Measurements from ENCODE around the gene TXNDC8. TPM values are rescaled to one million over a fixed set of nuclear protein-coding genes. Genes with fewer than 3 reads are reported as not detected.

TXNDC8 gene
- total RNA-seq, 1 experiment from 2014 or later = not detected

DNA sequence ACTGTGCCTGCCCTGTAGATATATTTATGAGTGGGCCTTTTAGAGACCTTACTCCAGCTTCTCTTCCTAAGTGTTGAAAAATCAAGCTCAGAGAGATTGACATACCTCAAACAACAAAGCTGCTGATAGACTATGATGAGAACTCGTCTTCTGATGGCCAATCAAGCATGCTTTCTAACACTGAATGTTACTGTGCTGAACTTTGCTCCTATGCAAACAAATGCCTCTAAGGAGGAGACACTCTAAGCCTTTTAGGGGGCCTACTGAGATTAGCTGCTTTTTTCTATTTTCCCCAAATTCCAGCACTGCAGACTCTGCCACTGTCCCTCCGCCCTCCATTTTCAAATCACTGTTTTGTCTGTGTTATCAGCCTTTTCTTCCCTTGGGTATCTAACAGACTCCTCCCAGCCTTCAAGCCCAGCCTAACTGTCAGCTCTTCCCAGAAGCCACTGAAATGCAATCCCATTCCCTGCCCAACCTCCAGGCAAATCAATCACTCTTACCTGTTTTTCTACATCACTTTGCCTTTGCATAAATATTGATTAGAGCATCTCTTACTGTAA, 39.5 kb downstream of the TXNDC8 start:
- ATAC-seq (no peak), DNase-seq (ENCODE audit: low spot score) (no peak)
- POLR2A ChIA-PET = no interaction called here

DNA sequence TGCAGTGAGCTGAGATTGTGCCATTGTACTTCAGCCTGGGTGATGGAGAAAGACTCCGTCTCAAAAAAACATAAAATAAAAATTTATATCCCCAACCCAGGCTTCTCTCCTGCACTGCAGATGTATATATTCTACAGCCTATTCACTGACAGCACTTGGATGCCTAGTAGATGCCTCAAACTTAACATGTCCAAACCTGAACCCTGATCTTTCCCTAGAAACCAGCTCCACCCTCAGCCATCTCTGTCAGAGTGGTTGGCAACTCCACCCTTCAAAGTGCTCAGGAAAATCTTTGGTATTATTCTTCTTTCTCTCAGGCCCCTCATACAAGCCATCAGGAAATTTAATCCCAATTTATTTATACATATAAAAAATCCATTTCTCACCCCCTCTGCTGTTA, 44.4 kb downstream of the TXNDC8 start:
- no peak for DNase-seq (ENCODE audit: low spot score)
- Mint-ChIP-seq H3K4me3 (no peak overlapping the region), H3K27me3 (ENCODE audit: low read depth) (no peaks in the 10 kb centered on the region), H3K36me3 (no peaks in the 10 kb centered on the region), H3K4me1 (0 out of 2 replicates have a peak, but pooled peaks cover 2% of the 10 kb centered on the region), H3K9me3 (no peaks in the 10 kb centered on the region), H3K27ac (no peak overlapping the region)
- CTCF ChIA-PET = no interaction called here
- no peak for ATAC-seq
- POLR2A ChIA-PET = no interaction called here
- TF ChIP-seq, protein P1, sequence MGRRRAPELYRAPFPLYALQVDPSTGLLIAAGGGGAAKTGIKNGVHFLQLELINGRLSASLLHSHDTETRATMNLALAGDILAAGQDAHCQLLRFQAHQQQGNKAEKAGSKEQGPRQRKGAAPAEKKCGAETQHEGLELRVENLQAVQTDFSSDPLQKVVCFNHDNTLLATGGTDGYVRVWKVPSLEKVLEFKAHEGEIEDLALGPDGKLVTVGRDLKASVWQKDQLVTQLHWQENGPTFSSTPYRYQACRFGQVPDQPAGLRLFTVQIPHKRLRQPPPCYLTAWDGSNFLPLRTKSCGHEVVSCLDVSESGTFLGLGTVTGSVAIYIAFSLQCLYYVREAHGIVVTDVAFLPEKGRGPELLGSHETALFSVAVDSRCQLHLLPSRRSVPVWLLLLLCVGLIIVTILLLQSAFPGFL (CRISPR knock-in tag; IDR thresholded peaks at IDR 0.05; ENCODE audit: borderline replicate concordance) = no peak
- TF ChIP-seq, protein P2, sequence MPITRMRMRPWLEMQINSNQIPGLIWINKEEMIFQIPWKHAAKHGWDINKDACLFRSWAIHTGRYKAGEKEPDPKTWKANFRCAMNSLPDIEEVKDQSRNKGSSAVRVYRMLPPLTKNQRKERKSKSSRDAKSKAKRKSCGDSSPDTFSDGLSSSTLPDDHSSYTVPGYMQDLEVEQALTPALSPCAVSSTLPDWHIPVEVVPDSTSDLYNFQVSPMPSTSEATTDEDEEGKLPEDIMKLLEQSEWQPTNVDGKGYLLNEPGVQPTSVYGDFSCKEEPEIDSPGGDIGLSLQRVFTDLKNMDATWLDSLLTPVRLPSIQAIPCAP (CRISPR knock-in tag; IDR thresholded peaks at IDR 0.05) = no peak
- TF ChIP-seq, protein P3, sequence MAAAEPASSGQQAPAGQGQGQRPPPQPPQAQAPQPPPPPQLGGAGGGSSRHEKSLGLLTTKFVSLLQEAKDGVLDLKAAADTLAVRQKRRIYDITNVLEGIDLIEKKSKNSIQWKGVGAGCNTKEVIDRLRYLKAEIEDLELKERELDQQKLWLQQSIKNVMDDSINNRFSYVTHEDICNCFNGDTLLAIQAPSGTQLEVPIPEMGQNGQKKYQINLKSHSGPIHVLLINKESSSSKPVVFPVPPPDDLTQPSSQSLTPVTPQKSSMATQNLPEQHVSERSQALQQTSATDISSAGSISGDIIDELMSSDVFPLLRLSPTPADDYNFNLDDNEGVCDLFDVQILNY (CRISPR knock-in tag; IDR thresholded peaks at IDR 0.05) = no peak
- TF ChIP-seq, protein P4, sequence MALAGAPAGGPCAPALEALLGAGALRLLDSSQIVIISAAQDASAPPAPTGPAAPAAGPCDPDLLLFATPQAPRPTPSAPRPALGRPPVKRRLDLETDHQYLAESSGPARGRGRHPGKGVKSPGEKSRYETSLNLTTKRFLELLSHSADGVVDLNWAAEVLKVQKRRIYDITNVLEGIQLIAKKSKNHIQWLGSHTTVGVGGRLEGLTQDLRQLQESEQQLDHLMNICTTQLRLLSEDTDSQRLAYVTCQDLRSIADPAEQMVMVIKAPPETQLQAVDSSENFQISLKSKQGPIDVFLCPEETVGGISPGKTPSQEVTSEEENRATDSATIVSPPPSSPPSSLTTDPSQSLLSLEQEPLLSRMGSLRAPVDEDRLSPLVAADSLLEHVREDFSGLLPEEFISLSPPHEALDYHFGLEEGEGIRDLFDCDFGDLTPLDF (CRISPR knock-in tag; IDR thresholded peaks at IDR 0.05) = no peak
- TF ChIP-seq TEAD1 (CRISPR knock-in tag; IDR thresholded peaks at IDR 0.05) (no peak), RELA (CRISPR knock-in tag; IDR thresholded peaks at IDR 0.05; ENCODE audit: borderline replicate concordance) (no peak), KAT7 (CRISPR knock-in tag; IDR thresholded peaks at IDR 0.05; ENCODE audit: borderline replicate concordance) (no peak), ZNF317 (CRISPR knock-in tag; IDR thresholded peaks at IDR 0.05; ENCODE audit: borderline replicate concordance, low read depth) (no peak), SOX15 (CRISPR knock-in tag; IDR thresholded peaks at IDR 0.05) (no peak), ZNF263 (CRISPR knock-in tag; IDR thresholded peaks at IDR 0.05; ENCODE audit: low read depth) (no peak), JAZF1 (CRISPR knock-in tag; IDR thresholded peaks at IDR 0.05) (no peak)
- TF ChIP-seq, protein P5, sequence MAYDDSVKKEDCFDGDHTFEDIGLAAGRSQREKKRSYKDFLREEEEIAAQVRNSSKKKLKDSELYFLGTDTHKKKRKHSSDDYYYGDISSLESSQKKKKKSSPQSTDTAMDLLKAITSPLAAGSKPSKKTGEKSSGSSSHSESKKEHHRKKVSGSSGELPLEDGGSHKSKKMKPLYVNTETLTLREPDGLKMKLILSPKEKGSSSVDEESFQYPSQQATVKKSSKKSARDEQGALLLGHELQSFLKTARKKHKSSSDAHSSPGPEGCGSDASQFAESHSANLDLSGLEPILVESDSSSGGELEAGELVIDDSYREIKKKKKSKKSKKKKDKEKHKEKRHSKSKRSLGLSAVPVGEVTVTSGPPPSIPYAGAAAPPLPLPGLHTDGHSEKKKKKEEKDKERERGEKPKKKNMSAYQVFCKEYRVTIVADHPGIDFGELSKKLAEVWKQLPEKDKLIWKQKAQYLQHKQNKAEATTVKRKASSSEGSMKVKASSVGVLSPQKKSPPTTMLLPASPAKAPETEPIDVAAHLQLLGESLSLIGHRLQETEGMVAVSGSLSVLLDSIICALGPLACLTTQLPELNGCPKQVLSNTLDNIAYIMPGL (CRISPR knock-in tag; IDR thresholded peaks at IDR 0.05) = no peak

More for the DNA sequence above, 39.5 kb downstream of the TXNDC8 start:
- TF ChIP-seq IRF2 (CRISPR knock-in tag; IDR thresholded peaks at IDR 0.05; ENCODE audit: borderline replicate concordance, low read depth) (no peak), TP53 (CRISPR knock-in tag; IDR thresholded peaks at IDR 0.05) (no peak), RELA (CRISPR knock-in tag; IDR thresholded peaks at IDR 0.05; ENCODE audit: borderline replicate concordance) (no peak), ELF4 (CRISPR knock-in tag; IDR thresholded peaks at IDR 0.05; ENCODE audit: low read depth) (no peak), ESRRA (CRISPR knock-in tag; IDR thresholded peaks at IDR 0.05; ENCODE audit: borderline replicate concordance) (no peak)
- TF ChIP-seq, protein P6, sequence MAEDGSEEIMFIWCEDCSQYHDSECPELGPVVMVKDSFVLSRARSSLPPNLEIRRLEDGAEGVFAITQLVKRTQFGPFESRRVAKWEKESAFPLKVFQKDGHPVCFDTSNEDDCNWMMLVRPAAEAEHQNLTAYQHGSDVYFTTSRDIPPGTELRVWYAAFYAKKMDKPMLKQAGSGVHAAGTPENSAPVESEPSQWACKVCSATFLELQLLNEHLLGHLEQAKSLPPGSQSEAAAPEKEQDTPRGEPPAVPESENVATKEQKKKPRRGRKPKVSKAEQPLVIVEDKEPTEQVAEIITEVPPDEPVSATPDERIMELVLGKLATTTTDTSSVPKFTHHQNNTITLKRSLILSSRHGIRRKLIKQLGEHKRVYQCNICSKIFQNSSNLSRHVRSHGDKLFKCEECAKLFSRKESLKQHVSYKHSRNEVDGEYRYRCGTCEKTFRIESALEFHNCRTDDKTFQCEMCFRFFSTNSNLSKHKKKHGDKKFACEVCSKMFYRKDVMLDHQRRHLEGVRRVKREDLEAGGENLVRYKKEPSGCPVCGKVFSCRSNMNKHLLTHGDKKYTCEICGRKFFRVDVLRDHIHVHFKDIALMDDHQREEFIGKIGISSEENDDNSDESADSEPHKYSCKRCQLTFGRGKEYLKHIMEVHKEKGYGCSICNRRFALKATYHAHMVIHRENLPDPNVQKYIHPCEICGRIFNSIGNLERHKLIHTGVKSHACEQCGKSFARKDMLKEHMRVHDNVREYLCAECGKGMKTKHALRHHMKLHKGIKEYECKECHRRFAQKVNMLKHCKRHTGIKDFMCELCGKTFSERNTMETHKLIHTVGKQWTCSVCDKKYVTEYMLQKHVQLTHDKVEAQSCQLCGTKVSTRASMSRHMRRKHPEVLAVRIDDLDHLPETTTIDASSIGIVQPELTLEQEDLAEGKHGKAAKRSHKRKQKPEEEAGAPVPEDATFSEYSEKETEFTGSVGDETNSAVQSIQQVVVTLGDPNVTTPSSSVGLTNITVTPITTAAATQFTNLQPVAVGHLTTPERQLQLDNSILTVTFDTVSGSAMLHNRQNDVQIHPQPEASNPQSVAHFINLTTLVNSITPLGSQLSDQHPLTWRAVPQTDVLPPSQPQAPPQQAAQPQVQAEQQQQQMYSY (CRISPR knock-in tag; IDR thresholded peaks at IDR 0.05) = no peak
- TF ChIP-seq, protein P7, sequence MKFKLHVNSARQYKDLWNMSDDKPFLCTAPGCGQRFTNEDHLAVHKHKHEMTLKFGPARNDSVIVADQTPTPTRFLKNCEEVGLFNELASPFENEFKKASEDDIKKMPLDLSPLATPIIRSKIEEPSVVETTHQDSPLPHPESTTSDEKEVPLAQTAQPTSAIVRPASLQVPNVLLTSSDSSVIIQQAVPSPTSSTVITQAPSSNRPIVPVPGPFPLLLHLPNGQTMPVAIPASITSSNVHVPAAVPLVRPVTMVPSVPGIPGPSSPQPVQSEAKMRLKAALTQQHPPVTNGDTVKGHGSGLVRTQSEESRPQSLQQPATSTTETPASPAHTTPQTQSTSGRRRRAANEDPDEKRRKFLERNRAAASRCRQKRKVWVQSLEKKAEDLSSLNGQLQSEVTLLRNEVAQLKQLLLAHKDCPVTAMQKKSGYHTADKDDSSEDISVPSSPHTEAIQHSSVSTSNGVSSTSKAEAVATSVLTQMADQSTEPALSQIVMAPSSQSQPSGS (CRISPR knock-in tag; IDR thresholded peaks at IDR 0.05; ENCODE audit: borderline replicate concordance, low read depth) = no peak
- TF ChIP-seq, protein P8, sequence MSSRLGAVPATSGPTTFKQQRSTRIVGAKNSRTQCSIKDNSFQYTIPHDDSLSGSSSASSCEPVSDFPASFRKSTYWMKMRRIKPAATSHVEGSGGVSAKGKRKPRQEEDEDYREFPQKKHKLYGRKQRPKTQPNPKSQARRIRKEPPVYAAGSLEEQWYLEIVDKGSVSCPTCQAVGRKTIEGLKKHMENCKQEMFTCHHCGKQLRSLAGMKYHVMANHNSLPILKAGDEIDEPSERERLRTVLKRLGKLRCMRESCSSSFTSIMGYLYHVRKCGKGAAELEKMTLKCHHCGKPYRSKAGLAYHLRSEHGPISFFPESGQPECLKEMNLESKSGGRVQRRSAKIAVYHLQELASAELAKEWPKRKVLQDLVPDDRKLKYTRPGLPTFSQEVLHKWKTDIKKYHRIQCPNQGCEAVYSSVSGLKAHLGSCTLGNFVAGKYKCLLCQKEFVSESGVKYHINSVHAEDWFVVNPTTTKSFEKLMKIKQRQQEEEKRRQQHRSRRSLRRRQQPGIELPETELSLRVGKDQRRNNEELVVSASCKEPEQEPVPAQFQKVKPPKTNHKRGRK (CRISPR knock-in tag; IDR thresholded peaks at IDR 0.05; ENCODE audit: borderline replicate concordance) = no peak
- TF ChIP-seq, protein P9, sequence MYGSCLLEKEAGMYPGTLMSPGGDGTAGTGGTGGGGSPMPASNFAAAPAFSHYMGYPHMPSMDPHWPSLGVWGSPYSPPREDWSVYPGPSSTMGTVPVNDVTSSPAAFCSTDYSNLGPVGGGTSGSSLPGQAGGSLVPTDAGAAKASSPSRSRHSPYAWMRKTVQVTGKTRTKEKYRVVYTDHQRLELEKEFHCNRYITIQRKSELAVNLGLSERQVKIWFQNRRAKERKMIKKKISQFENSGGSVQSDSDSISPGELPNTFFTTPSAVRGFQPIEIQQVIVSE (CRISPR knock-in tag; IDR thresholded peaks at IDR 0.05; ENCODE audit: borderline replicate concordance) = no peak
- no peaks in the 10 kb centered on the region for H3K9me3 Mint-ChIP-seq
- no peak overlapping the region for H3K4me3 Mint-ChIP-seq
- CTCF ChIA-PET = no interaction called here
- H3K27me3 Mint-ChIP-seq (ENCODE audit: low read depth) = no peaks in the 10 kb centered on the region
- H3K27ac Mint-ChIP-seq = no peak overlapping the region
- H3K4me1 Mint-ChIP-seq = no peaks in the 10 kb centered on the region
- no peaks in the 10 kb centered on the region for H3K36me3 Mint-ChIP-seq
